GM12872 (cell line): ENCODE results near the gene CD34.

Experiments used
- TF ChIP-seq, protein P1 (sequence below): IDR thresholded peaks from 3 replicates; pipeline ENCODE4 v1.5.1; 2011; ENCODE audit warnings: low read depth, mild to moderate bottlenecking, low read length, moderate library complexity; ENCODE audit not compliant: insufficient read depth

CD34 gene

DNA sequence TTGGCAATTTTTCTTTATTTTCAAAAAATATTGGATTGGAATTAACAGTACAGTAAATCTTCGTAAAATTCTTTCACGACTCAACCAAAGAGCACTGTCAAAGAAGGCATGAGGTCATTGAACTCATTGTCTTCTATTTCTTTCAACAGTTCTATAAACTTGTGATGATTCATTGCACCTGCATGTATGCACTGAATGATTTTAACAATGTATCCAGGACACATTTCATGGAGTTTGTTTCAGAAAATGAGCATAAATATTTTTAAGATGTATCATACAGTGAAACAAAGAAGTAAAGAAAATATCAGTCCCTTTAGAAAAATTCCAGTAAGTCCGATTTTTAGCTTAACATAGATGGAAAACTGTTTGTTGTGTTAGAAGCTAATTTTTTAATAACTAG, 33.6 kb upstream of the CD34 start:
- TF ChIP-seq, protein P1, sequence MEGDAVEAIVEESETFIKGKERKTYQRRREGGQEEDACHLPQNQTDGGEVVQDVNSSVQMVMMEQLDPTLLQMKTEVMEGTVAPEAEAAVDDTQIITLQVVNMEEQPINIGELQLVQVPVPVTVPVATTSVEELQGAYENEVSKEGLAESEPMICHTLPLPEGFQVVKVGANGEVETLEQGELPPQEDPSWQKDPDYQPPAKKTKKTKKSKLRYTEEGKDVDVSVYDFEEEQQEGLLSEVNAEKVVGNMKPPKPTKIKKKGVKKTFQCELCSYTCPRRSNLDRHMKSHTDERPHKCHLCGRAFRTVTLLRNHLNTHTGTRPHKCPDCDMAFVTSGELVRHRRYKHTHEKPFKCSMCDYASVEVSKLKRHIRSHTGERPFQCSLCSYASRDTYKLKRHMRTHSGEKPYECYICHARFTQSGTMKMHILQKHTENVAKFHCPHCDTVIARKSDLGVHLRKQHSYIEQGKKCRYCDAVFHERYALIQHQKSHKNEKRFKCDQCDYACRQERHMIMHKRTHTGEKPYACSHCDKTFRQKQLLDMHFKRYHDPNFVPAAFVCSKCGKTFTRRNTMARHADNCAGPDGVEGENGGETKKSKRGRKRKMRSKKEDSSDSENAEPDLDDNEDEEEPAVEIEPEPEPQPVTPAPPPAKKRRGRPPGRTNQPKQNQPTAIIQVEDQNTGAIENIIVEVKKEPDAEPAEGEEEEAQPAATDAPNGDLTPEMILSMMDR, result no peak

DNA sequence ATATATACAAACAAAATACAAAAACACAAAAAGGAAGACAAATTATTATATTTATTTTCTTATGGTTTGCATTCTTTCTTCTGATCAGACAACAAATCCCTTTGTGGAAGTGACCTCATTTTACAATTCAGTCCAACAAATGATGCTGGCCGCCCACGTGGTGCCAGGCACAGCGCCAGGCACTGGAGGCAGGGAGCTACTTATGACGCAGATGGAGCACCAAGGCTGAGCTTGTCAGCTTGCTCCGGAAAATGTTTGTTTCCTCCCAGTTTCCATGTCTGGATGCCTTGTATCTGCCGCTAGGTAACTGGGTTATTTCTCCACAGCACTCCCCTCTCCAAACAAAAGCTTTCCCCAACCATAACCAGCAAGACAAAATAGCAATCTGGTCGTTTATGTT, 30.7 kb upstream of the CD34 start:
- TF ChIP-seq, protein P1, result no peak

DNA sequence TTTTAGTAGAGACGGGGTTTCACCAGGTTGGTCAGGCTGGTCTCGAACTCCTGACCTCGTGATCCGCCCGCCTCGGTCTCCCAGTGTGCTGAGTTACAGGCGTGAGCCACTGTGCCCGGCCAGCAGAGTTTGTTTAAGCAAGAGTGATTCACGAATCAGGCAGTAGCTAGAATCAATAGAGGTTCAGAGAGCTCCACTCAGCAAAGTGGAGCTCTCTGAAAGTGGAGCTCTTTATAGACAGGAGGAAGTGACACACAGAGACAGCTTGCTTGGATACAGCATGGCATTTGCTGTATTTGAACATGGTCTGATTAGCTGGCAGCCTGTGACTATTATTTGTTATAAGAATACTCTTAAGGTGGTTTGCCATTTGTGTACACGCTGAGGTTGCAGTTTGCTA, 27.1 kb upstream of the CD34 start:
- TF ChIP-seq, protein P1, result no peak

DNA sequence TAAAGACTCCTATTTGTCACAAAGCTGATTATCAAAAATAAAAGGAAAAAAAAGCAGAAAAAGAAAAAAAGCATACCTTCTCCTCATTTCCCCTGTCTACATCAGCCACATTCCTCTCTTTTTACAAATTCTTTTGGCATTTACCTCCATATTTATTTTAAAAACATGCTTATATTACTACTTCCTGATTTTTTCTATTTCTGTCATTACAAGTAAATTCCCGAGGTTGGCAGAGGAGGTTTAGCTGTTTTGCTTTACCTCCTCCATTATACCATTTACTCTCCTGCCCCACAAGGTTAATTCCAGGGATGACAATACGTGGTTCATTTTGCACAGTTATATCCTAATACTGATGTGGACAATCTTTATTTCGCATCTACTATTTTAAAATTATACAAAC, 26.3 kb upstream of the CD34 start:
- TF ChIP-seq, protein P1, result no peak

DNA sequence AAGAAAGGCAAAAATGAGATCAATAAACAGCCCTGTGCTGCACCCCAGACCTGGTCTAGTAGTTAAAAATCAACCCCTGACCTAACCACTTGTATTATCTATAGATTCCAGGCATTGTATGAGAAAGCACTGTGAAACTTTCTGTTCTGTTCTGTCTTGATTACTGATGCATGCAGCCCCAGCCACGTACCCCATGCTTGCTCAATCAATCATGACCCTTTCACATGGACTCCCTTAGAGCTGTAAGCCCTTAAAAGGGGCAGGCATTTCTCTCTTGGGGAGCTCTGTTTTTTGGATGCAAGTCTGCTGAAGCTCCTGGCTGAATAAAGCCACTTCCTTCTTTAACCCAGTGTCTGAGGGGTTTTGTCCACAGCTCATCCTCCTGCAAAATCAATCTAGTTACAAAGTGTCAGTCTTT, 24.2 kb upstream of the CD34 start:
- TF ChIP-seq, protein P1, result no peak

DNA sequence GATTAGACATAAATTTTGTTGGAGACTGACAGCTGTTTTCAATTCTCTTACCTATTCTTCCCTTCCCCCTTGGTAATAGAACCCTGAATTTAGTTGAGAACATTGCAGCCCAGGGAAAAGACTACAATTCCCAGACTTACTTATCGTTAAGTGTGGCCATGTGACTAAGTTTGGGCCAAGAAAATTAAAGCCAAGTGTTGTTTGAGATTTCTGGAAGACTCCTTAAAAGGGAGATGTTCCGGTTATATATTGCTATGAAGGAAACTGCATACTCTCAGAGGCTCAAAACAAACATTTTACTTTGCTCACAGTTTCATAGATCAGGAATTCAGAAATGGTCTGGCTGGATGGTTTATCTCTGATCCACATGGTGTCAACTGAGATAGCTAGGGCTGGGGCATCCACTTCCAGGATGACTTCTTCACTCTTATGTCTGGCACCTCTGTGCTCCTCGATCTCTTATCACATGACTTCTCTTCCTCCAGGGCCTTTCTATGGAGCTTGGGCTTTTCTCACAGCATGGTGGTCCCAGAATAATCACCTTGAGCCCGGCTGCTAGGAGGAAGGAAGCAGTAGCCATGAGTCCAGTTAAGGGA, 22.4 kb upstream of the CD34 start:
- TF ChIP-seq, protein P1, result no peak

DNA sequence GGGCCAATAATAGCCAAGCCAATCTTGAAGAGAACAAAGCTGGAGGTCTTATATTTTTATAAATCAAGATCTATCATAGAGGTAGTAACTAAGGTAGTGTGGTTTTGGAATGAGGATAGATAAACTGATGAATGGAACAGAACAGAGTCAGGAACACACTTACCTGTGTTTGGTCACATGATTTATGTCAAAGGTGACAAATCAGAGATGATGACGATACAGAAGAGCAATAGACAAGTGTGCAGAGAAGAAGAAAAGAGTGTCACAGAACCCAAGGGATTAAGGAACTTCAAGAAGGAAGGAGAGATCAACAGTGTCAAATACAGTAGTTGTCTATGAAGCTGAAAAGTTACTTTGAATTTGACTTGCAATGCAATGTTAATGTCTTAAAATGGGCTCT, 16.1 kb upstream of the CD34 start:
- TF ChIP-seq, protein P1, result no peak
